G401 (cell line): ENCODE measurements around the gene JUND. TPM values are rescaled to one million over a fixed set of nuclear protein-coding genes. Genes with fewer than 3 reads are reported as not detected.

Experiments used
- total RNA-seq: library from RNA; depleted of rRNA; stranded (reverse); fragments of >200 nt; shearing (Covaris generic); gene quantifications from 2 replicates; pipeline ENCODE4 v1.2.3, GENCODE V29; 2014; rRNA removed

The JUND gene
- total RNA-seq, 1 experiment from 2014 or later: 286 TPM

Other genes starting within 250 kb of the JUND start
- not detected in 2 replicates for gene IL12RB1, start 194.7 kb downstream of the JUND start, total RNA-seq
- 1.2 and 2.6 TPM in 2 replicates for gene MAST3, start 183.8 kb downstream of the JUND start, total RNA-seq
- gene PIK3R2, start 128.5 kb downstream of the JUND start, total RNA-seq: 7.9 and 31.5 TPM in 2 replicates
- gene IFI30, start 107.8 kb downstream of the JUND start, total RNA-seq: 77.6 and 103 TPM in 2 replicates
- 30.4 and 67.0 TPM in 2 replicates for gene MPV17L2, start 88.4 kb downstream of the JUND start, total RNA-seq
- 0.14 and 2.0 TPM in 2 replicates for gene RAB3A, start 77.6 kb downstream of the JUND start, total RNA-seq
- gene PDE4C, start 55.2 kb downstream of the JUND start, total RNA-seq: 11.1 and 17.0 TPM in 2 replicates
- 0.37 and 0.47 TPM in 2 replicates for gene IQCN, start 7.2 kb downstream of the JUND start, total RNA-seq
- gene LSM4, start 41.5 kb upstream of the JUND start, total RNA-seq: 539 and 749 TPM in 2 replicates
- gene PGPEP1, start 59.0 kb upstream of the JUND start, total RNA-seq: 6.5 and 14.1 TPM in 2 replicates
- 143 and 217 TPM in 2 replicates for gene GDF15, start 104.5 kb upstream of the JUND start, total RNA-seq
- gene LRRC25, start 116.0 kb upstream of the JUND start, total RNA-seq: not detected in 2 replicates
- gene SSBP4, start 137.8 kb upstream of the JUND start, total RNA-seq: 272 and 351 TPM in 2 replicates
- gene ISYNA1, start 156.5 kb upstream of the JUND start, total RNA-seq: 251 and 359 TPM in 2 replicates
- 15.9 and 16.0 TPM in 2 replicates for gene ELL, start 240.4 kb upstream of the JUND start, total RNA-seq